8988T (cell line): Measurements from ENCODE around the gene KRTAP3-3.
"Not testable (repeated sequence)": the region's sequence is repeated elsewhere in the genome, so short reads cannot be mapped to it uniquely, and the experiment has no call there.

ENCODE experiments used
- DNase-seq: peaks from one replicate; pipeline ENCODE4 v3.0.0; 2011

KRTAP3-3 gene

DNA sequence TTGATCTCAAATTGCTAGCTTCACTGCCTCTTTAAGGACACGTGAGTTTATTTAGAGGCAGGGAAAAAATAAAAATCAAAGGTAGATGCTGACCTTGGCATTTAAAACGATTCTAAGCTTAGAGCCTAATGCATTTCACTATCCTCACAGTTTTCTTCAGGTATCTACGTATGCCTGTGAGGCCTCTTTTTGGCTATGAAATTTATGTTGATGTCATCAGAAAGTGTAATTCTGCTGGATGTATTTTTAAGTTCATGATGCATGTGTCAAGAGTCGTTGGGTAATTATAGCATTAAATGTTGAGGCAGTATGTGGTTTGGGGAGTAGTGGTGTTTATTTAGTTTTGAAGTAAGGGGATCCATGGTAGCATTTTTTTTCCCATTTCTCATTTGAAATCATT is 10.0 kb upstream of the KRTAP3-3 start:
- DNase-seq = no peak

DNA sequence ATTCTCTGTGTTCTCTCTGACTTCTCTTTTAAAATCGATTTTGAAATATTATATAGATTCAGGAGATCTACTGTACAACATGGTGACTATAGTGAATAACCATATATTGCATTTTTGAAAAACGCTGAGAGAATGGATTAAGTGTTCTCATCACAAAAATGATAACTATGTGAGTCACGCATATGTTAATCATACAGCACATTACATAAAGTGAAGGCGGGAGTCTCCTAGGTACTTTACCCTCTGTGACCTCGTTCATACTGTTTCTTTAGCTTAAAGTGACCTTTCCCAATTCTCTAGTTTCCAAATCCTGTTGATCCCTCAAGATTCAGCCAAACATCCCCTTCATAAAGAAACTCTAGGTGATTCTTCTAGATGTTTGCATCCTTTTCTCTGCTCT is 8.8 kb upstream of the KRTAP3-3 start:
- DNase-seq = no peak

DNA sequence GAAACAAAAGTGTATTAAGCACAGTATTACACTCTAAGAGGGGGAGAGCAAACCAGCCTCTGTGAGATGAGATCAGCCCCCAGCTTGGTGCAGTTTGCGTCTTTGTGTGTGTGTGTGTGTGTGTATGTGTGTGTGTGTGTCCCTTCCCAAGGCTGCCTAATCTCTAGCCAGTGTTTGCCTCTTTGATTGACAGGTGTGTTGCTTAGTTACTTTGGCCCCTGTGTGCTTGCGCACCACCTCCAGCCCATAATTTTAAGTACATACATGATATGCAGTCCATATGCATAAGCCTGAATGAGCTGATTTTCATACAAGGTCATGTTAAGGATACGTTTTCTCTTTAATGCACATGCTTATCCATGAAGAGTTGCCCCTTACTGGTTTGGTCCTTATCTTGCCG is 7.8 kb upstream of the KRTAP3-3 start:
- no peak for DNase-seq

DNA sequence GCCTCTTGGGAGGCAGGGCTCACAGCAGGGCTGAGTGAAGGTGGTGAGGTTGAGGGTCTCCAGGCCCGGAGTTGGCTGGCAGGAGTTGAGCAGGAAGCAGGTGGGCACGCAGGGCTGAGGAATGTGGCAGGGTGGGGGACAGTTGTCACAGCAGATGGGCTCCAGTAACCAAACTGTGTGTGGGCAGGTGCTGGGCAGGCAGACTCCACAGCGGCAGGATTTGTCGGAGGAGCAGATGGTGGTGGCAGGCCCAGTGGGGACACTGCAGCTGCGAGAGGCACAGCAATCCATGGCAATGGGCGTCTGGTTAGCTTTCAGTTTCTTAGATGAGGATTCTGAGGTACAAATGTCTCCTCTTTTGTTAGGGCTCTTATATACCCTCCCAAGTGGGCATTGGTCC is 5.6 kb upstream of the KRTAP3-3 start, which contains the start of gene KRTAP3-2:
TSS of gene KRTAP3-2 (minus strand) at position 344 of the 400 bp plus-strand sequence. CDS start at position 291, 53 bp downstream.
- DNase-seq = not testable (repeated sequence)

DNA sequence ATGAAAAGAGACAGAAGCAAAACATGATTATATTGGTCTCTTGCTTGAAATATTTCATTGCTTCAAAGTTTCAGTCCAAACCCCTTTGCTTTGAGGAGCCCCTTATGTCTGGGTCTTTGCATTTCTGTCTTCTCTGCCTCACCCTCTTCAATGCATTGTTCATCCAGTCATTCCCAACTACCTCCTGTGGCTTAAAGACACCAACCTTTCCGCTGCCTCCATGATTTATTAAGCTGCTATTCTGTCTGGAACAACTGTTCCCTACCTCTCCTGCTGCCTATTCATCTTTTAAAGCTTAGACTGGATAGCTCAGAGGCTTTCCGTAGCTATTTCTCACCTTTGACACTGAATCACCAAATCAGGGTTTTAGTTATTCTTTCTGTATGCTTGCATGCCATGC is 3.4 kb upstream of the KRTAP3-3 start:
- DNase-seq = no peak

DNA sequence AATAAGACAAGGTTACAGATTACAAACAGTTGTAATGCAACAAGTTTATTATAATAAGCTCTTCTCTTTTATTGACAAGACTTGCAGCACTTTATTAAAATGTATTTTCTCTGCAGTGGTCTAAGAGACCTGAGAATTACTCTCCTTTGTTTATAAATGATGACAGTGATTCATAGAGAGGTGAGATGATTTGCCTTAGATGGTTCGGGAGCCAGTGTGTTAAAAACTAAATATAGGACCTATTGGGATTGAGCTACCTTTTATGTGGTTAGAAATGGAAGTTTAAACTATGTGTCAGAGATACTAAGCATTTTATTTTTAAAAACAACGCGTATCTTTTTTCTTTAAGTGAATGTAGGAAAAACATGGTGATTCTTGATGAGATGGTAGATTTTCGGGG is 2.9 kb upstream of the KRTAP3-3 start:
- no peak for DNase-seq

DNA sequence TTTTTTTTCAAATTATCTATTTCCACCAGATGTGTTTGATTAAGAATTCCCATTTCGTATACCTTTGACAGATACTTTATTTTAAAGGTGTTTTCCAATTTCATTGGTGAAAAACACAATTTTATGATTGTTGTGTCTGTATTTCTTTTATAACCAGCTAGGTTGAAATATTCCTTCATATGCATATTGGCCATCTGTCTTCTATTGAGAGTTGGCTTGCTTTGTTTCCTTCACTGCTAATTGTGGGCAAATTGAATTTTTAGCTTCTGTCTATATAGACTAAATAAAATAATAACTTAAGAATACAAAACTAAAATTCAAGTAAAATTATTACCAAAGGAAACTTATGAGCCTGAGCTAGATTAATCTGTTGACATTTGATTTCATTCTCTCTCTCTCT is 1.2 kb upstream of the KRTAP3-3 start:
- DNase-seq = no peak

DNA sequence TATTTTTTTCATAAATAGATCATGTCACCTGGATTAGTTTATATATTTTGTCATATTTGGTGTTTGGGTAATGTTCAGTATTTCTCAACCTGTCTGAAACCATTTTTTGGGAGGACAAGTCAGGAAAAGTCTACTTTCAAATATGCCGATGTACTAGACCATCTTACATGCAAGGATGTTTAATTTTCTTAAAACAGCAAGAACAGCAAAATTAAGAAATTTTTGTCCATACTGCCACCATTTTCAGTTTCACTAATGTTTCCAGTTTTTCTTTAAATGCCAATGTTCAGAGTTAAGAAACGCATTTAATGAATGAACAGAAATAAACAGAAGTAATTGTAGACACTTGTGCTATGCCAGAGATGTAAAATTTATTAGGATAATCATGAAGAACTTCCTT is 880 bp downstream of the KRTAP3-3 start:
- no peak for DNase-seq

DNA sequence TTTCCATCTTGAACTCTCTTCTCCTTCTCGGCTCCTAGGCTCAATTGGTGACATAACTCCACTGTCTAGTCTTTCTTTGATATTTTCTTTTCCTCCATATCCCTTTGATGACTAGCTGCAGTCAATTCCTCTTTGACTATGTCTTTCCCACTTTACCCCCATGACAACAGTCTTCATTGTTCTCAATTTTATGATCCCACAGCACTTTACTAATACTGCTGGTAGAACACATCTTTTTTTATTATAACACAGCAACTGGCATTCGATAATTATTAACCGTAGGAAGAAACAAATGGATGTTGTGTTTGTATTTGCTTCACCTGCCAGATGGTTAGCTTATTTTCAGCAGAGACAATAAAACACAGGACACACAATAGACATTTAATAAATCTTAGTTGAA is 1.3 kb downstream of the KRTAP3-3 start:
- DNase-seq = no peak

DNA sequence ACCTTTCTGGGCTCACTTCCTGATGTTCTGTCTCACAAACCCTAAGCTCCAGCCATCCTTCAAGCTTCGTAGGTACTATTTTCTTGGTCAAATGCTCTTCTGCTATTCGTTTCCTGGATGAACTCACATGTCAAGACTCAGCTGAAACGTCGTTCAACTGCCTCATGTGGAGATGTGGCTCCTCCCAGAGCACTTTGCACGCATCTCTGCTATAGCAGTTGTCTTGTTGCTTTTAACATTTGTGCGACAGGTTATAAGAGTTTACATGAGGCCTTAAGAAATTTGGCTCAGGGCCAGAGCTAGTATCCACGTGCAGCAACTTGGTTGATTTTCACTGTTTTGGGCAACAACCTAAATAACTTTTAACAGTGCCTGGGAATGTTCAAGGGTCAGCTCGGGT is 7.0 kb downstream of the KRTAP3-3 start:
- DNase-seq = no peak

DNA sequence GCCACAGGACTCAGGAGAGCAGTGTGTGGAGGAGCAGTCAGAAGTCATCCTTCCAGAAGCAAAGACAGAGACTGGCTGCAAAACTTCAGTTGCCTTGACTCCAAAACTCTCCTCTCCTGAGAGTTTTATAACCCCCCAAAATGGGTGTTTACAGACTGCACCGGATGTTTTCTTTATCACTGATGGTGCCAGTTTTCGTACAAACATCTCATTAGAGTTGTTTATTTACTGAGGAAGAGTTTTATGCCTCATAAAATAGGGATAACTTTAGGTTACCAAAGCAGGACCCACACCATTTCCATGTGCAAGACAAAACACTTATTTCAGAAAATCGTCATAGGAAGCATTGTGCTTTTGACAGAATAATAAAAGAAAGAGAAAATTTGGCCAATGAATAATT is 9.7 kb downstream of the KRTAP3-3 start, which contains the start of gene KRT40:
TSS of gene KRT40 (minus strand) at position 101 of the 400 bp plus-strand sequence. CDS start at position 48, 53 bp downstream.
- no peak for DNase-seq

DNA sequence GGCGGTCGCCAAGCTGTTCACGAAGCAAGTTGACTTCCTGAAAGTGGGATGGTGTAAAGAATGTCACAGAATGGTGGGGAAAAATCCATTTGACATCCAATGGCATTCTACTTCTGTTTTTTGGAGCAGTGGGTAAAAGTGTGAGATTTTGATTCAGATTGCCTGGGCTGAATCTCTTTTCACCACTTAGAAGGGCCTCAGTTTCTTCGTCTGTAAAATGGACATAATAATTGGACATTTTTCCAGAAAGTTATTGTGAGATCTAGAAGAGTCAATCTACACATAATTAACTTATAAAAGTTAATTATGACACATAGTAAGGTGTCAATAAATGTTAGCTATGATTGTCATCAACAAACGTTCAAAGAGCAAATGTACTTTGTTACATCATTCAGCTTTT is 12.8 kb downstream of the KRTAP3-3 start:
- DNase-seq = no peak

DNA sequence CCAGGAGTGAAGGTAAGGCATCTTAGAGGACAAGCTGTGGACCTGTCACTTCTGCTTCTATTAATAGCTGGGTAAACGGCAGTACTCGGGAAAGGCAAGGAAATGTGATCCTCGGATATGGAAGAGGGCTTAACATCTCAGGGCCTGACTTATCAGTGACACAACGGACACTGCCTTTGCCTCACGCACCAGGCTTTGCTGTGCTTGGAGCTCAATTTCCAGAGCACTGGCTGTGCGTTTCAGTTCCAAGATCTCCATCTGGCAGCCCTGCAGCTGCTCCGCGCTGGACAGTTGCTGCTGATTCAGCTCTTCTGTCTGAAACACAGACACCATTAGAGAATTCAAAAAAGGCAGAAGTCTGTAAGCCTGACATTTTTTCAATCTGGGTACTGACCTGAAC is 13.4 kb downstream of the KRTAP3-3 start:
- DNase-seq = no peak

DNA sequence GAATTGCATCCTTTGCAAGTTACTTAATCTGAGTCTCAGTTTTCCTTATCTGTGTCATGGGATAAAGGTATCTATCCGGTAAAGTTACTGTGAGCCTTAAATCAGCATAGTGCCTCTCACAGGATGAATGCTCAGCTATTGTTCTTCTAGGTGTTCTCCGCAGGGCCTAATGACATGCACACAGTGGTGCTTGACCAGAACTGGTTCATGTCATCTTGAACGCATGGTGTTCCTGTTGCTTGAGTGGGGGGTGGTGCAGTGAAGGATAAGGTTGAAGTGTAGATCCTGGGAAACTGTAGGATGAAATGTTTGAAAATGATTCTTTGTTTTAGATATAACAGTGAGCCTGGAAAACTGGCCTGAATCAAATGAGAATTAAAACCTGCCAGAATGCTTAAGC is 13.8 kb downstream of the KRTAP3-3 start:
- no peak for DNase-seq

DNA sequence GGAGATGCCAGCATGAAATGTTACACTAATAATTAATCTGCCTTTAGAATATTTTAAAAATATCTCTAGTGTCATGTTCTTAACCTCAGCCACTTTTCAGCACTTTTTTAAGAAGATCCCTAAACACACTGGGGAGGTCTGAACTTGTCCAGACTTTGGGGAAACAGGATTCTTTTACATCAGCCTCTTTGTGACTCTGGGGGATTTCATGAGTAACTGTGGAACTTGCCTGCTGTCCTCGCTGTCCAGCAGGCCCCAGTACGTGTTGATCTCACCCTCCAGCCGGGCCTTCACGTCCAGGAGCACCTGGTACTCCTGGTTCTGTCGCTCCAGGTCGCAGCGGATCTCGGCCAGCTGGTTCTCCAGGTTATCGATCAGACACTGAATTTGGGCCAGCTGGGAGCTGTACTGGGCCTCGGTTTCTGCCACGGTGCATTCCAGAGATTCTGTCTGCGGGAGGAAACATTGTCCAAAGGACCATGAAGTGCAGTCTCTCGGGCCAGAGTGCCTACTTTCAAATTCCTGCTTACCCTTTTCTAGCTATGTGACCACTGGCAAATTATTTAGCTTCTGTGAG is 15.3 kb downstream of the KRTAP3-3 start:
- no peak for DNase-seq

DNA sequence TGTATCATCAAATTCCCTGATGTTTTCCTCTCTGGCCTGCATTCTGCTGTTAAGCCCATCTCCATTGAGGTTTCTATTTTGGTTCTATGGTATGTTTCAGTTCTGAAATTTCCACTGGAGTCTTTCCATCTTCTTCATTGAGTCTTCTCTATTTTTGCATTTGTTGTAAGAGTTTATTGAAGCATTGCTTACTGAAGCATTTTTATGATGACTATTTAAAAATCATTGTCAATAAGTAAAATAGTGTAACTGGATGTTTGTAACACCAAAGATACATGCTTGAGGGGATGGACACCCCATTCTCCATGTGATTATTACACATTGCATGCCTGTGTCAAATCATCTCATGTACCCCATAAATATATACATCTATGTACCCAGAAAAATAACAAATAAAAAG is 18.4 kb downstream of the KRTAP3-3 start:
- no peak for DNase-seq

DNA sequence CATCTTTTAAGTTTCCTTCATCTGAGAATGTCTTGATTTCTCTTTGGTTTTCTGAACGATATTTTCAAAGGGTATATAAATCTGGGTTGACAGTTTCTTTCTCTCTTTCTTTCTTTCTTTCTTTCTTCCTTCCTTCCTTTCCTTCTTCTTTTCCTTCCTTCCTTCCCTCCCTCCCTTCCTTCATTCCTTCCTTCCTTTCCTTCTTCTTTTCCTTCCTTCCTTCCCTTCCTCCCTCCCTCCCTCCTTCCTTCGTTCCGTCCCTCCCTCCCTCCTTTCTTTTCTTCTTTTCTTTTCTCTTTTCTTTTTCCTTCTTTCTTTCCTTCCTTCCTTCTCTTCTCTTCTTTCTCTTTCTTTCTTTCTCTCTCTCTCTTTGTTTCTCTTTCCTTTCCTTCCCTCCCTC is 19.6 kb downstream of the KRTAP3-3 start:
- no peak for DNase-seq

DNA sequence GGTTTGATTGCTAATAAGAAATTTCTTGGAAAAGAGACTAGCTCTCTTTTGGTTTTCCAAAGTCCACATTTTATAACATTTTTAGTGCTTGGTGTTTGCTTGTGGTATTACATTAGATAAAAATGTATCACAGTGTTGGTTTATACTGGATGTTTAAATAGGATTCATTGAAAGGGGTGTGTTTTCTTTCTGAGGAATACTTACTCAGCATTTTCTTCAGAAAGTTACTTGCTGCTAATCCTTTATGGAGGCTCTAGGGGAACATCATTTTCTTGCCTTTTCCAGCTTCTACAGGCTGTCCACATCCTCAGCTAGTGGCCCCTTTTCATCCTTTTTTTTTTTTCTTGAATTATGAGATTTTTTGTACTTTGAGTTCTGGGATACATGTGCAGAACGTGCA is 26.4 kb downstream of the KRTAP3-3 start:
- DNase-seq = no peak

DNA sequence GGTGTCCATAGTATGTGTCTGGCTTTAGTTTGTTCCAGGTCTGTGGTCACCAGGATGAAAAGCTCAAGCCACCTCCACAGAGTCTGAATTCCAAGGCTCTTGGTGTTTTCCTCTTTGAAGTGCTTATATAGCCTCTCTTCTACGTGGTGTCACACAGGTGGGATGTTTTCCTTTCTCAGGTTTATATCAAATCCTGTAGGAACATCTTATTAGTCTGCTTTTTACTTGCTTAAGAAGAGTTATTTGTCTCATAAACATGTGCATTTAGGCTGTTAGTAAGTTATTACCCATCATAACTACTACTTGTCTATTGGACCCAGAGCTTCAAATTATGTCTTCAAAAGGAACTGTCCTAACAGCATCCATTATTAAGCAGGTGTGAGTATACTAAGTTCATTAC is 27.1 kb downstream of the KRTAP3-3 start, which contains the start of gene KRT39:
TSS of gene KRT39 (minus strand) at position 101 of the 400 bp plus-strand sequence. CDS start at position 9, 92 bp downstream.
- DNase-seq = no peak

DNA sequence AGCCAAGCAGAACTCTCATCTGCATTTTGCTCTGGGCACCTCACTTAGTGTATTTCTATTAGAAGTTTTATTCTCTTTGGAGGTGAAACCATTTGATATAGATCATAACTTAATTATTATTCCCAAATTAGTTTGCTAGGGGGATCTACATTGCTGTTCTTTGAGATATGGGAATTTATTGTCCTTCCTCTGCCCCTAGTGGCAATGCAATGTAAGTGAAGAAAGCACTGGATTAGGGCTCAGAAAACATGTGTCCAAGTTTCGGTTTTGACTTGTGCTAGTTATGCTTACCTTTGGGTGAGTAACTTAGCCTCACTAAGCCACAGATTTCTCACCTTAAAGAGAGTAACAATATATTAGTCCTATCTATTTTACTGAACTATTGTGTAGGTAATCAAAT is 30.1 kb downstream of the KRTAP3-3 start:
- no peak for DNase-seq

DNA sequence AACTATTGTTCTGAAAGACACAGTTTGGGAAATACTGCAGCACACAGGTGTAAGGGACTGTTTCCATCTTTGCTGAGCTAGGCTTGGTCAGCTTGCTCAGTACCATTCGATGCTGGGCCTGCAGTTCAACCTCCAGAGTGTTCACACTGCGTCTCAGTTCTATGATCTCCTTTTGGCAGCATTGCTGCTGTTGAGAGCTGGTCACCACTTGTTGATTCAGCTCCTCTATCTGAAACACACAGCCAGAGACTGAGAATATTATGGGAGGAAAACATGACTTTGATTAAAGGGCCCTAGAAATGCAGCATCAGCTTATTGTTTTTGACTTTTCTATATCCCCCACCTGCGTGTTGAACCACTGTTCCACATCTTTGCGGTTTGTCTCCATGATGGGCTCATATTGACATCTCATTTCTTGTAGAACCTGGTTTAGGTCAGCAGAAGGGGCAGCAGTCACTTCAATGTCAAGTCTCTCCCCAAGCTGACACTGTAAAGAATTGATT is 31.9 kb downstream of the KRTAP3-3 start:
- no peak for DNase-seq

DNA sequence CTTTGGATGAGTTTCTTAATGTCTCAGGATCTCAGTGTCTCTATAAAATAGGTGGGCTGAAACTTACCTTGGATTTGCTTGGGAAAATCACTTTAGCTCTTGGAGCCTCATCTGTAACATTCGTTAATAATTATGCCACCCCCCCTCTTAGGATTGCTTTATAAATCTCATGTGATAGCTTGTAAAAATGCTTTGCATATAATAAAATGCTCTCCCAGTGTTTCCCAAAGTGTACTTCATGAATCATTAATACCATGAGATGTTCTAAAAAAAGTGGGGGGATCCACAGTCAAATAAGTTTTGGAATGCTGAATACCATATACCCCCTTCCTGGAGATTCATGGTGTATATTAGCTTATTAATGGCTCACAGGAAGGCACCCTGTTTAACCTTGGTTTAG is 32.4 kb downstream of the KRTAP3-3 start:
- DNase-seq = no peak

DNA sequence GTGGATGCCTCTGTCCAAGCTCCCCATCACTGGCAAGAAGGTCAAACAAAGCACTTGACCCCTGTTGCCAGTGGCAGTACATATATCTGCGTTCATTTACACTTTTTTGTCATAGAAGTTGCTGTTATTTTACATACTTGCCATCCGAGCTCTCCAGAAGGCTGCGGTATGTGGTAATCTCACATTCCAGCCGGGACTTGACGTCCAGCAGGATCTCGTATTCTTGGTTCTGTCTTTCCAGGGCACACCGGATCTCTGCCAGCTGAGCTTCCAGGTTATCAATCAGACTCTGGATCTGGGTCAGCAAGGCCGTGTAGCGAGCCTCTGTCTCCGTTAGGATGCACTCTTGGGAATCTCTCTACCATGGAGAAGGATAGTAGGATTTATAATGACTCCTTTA is 33.8 kb downstream of the KRTAP3-3 start:
- no peak for DNase-seq

DNA sequence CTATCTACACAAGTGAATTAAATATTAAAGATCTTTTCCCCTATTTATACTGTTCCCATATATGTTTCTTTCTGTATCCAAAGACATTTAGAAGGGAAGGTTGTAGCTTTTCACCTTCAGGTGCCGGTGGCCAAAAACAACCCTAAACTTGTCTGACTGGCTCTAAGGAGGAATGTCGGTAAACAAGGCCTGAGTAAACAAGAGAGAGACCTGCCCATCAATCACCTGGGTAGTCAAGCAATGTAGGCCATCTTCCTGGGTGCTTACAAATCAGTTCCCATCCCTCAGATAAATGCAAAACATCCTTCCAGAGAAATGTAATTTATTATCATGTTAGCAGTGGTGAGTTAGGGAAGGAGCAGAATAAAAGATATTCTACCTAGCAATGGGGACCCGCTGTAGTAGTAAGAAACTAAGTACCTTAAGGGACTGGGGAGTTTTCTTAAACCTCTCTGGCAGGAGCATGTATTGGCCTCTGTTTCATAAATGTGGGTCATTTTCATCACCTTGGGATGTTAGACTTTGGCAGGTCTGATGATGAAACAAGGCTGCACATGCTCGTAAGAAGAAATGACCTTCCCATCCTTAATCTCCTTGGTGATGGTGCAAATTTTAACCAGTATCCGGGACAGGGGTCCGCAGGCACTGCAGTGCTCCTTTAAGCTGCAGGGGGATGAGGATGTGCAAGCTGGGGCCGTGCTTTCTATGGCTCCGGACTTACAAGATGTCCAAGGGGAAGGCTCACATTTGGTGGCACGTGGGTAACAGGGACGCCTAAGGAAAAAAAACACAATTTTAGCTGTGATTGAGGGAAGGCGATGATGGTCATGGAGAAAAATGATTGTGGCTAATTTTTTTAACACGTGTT is 35.6 kb downstream of the KRTAP3-3 start:
- DNase-seq = no peak
